Activated naive CD8-positive, alpha-beta T cell treated with anti-CD3 and anti-CD28 coated beads, Interleukin-2, amount 10 ng/mL, durations not matched to agents 7 days and 5 days (primary cell): ENCODE measurements around the gene SCUBE2. TPM values are rescaled to one million over a fixed set of nuclear protein-coding genes. Genes with fewer than 3 reads are reported as not detected.

Experiments used
- microRNA-seq: library from miRNA; unstranded; fragments of <30 nt; microRNA quantifications from one replicate; pipeline ENCODE4 v1.2.0, GENCODE V29; 2022
- total RNA-seq, 2 experiments: library from RNA; stranded (reverse); gene quantifications; one replicate each; pipeline ENCODE4 v1.2.3, GENCODE V29; 2021

SCUBE2 gene
- total RNA-seq, 2 experiments from 2014 or later: not detected

Small RNA genes within 50 kb of the gene (microRNA-seq; reads per million reads assigned to microRNA genes)
- not detected for gene MIR5691

Other genes with a start within 250 kb of the SCUBE2 start
- gene AKIP1, start 180.4 kb downstream of the SCUBE2 start, total RNA-seq: 10 to 100 TPM; 21.8 to 23.4 TPM
- gene C11orf16, start 158.7 kb downstream of the SCUBE2 start, total RNA-seq: not detected
- gene ASCL3, start 148.6 kb downstream of the SCUBE2 start, total RNA-seq: not detected
- gene TMEM9B, start 127.2 kb downstream of the SCUBE2 start, total RNA-seq: 10 to 100 TPM; 28.9 to 32.4 TPM
- 1 to 10 TPM; 1.4 to 2.0 TPM for gene NRIP3, start 87.6 kb downstream of the SCUBE2 start, total RNA-seq
- gene DENND5A, start 173.8 kb upstream of the SCUBE2 start, total RNA-seq: 10 to 100 TPM; 74.3 to 75.2 TPM
- gene TMEM41B, start 223.0 kb upstream of the SCUBE2 start, total RNA-seq: 10 to 100 TPM; 40.5 to 42.3 TPM